Esophagus muscularis mucosa (tissue), 3 donors: ENCODE measurements around the gene SDK1.

Experiments
- POLR2A ChIP-seq: fragments of 450-650 bp; IDR thresholded peaks from one replicate; pipeline ENCODE4 v1.6.1; 2017; ENCODE audit warnings: antibody characterized with exemption, moderate library complexity, mild to moderate bottlenecking, low read depth
- POLR2AphosphoS5 ChIP-seq, 2 donors: sonication (generic); formaldehyde crosslinking; IDR thresholded peaks; one replicate each; pipeline ENCODE4 v1.6.1; 2017; ENCODE audit warnings: antibody characterized with exemption in 2 of 2
- TF ChIP-seq, protein P1 (sequence below), 3 experiments: fragments of 200-600 bp in 2 of 3; fragments of 450-650 bp in 1 of 3; sonication (generic) in 2 of 3; IDR thresholded peaks; one replicate each; pipeline ENCODE4 v1.5.1; 2017 to 2019; ENCODE audit warnings: antibody characterized with exemption in 3 of 3, mild to moderate bottlenecking in 2 of 3, moderate library complexity in 1 of 3

DNA sequence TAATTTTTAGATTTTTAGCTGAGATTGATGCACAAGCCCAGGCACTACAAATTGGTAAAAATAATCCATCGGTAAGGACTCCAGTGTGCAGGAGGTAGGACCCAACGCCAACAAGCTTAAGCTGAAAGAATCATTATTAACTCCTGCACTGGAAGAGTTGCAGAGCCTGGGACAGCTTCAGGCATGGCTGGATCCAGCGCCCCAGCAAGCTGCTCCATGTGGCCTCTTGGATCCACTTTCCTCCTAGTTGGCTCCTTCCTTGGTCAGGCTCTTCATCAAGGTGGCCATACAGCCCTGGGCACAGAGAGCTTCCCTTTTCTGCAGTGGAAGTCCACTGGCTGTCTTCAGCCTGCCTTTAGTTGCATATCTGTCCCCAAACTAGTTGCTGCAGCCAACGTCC is 883.6 kb downstream of the SDK1 start:
- TF ChIP-seq, protein P1, sequence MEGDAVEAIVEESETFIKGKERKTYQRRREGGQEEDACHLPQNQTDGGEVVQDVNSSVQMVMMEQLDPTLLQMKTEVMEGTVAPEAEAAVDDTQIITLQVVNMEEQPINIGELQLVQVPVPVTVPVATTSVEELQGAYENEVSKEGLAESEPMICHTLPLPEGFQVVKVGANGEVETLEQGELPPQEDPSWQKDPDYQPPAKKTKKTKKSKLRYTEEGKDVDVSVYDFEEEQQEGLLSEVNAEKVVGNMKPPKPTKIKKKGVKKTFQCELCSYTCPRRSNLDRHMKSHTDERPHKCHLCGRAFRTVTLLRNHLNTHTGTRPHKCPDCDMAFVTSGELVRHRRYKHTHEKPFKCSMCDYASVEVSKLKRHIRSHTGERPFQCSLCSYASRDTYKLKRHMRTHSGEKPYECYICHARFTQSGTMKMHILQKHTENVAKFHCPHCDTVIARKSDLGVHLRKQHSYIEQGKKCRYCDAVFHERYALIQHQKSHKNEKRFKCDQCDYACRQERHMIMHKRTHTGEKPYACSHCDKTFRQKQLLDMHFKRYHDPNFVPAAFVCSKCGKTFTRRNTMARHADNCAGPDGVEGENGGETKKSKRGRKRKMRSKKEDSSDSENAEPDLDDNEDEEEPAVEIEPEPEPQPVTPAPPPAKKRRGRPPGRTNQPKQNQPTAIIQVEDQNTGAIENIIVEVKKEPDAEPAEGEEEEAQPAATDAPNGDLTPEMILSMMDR (IDR thresholded peaks at IDR 0.05) = no peak
- TF ChIP-seq POLR2A = no peak
- TF ChIP-seq POLR2AphosphoS5 (IDR thresholded peaks at IDR 0.05) = no peak
